HFFc6 (cell line): ENCODE data around the gene ATP6AP1. TPM values are rescaled to one million over a fixed set of nuclear protein-coding genes. Genes with fewer than 3 reads are reported as not detected.

Experiments
- DNase-seq: peaks from one replicate; pipeline ENCODE4 v3.0.0-alpha.2; 2018
- H3K27ac Mint-ChIP-seq: 2 replicates; pipeline ENCODE4 v1.8.0; 2020; ENCODE audit warnings: mild to moderate bottlenecking, mixed read lengths
- H3K27me3 Mint-ChIP-seq: 2 replicates; pipeline ENCODE4 v1.8.0; 2021; ENCODE audit warnings: mild to moderate bottlenecking, moderate library complexity, mixed read lengths; ENCODE audit not compliant: insufficient read depth
- H3K36me3 Mint-ChIP-seq: 2 replicates; pipeline ENCODE4 v1.8.0; 2021; ENCODE audit warnings: low read depth, mixed read lengths
- H3K4me1 Mint-ChIP-seq: 2 replicates; pipeline ENCODE4 v1.8.0; 2020; ENCODE audit warnings: low read depth, mixed read lengths
- H3K4me3 Mint-ChIP-seq: 2 replicates; pipeline ENCODE4 v1.8.0; 2020; ENCODE audit warnings: mild to moderate bottlenecking, moderate library complexity, mixed read lengths
- H3K9me3 Mint-ChIP-seq: 2 replicates; pipeline ENCODE4 v1.8.0; 2020; ENCODE audit warnings: mild to moderate bottlenecking, mixed read lengths
- CTCF ChIP-seq: fragments of 200-600 bp; sonication (generic); IDR thresholded peaks from 2 replicates; pipeline ENCODE4 v1.5.0; 2021; ENCODE audit warnings: antibody characterized with exemption, mild to moderate bottlenecking
- microRNA-seq: library from miRNA; unstranded; fragments of <30 nt; microRNA quantifications from one replicate; pipeline ENCODE4, GENCODE V29; 2019
- total RNA-seq, 6 experiments: library from RNA; stranded (reverse); fragmentation: NEBNext Ultra II Directional; extraction: Animal tissue kit (Norgen Biotek cat#: 25700); gene quantifications; 2 replicates in 1 of 6; 3 replicates in 5 of 6; pipeline ENCODE4 v1.2.3, GENCODE V29; 2021

ATP6AP1 gene
- total RNA-seq, 6 experiments from 2014 or later, result 107 to 154 (median 123) TPM

GRCh38 chrX:154486052-154486395 is 57.5 kb downstream of the ATP6AP1 start:
- H3K9me3 Mint-ChIP-seq, result no peaks in the 10 kb centered on the region
- no peak for TF ChIP-seq CTCF
- peak overlapping the region; percentile 26 for H3K4me3 Mint-ChIP-seq
- DNase-seq, result no peak
- no peaks in the 10 kb centered on the region for H3K27me3 Mint-ChIP-seq
- H3K27ac Mint-ChIP-seq, result no peak overlapping the region
- peaks cover 12% of the 10 kb centered on the region for H3K4me1 Mint-ChIP-seq
- no peaks in the 10 kb centered on the region; the same call in 1 of the 2 replicates for H3K36me3 Mint-ChIP-seq

Small RNA genes lying within 50 kb of the gene (microRNA-seq; reads per million reads assigned to microRNA genes)
- gene MIR6858, result 114 reads per million, percentile 51 among the genes with 10 or more reads in this experiment

Other genes starting within 250 kb of the ATP6AP1 start
- not detected for gene OPN1MW, start 246.1 kb upstream of the ATP6AP1 start, total RNA-seq
- gene OPN1MW2, start 208.9 kb upstream of the ATP6AP1 start, total RNA-seq, result not detected
- not detected for gene OPN1MW3, start 171.1 kb upstream of the ATP6AP1 start, total RNA-seq
- not detected for gene TEX28, start 133.6 kb upstream of the ATP6AP1 start, total RNA-seq
- not detected for gene TKTL1, start 132.9 kb upstream of the ATP6AP1 start, total RNA-seq
- gene FLNA, start 54.0 kb upstream of the ATP6AP1 start, total RNA-seq, result 1,000 to 10,000 TPM; 2,260 to 2,886 (median 2,666) TPM
- 100 to 1,000 TPM in 4 of 6 experiments, 10 to 100 TPM in 2; 84.8 to 119 (median 108) TPM for gene EMD, start 49.4 kb upstream of the ATP6AP1 start, total RNA-seq
- 1,000 to 10,000 TPM; 1,764 to 1,978 (median 1,934) TPM for gene RPL10, start 30.3 kb upstream of the ATP6AP1 start, total RNA-seq
- 10 to 100 TPM; 74.8 to 96.3 (median 87.4) TPM for gene DNASE1L1, start 19.4 kb upstream of the ATP6AP1 start, total RNA-seq
- gene TAFAZZIN, start 17.1 kb upstream of the ATP6AP1 start, total RNA-seq, result 10 to 100 TPM; 13.0 to 17.3 (median 15.1) TPM
- gene GDI1, start 8.5 kb downstream of the ATP6AP1 start, total RNA-seq, result 100 to 1,000 TPM; 144 to 154 (median 147) TPM
- gene FAM50A, start 15.5 kb downstream of the ATP6AP1 start, total RNA-seq, result 100 to 1,000 TPM in 1 of 6 experiments, 10 to 100 TPM in 5; 77.3 to 103 (median 86.9) TPM
- gene PLXNA3, start 29.6 kb downstream of the ATP6AP1 start, total RNA-seq, result 10 to 100 TPM; 66.2 to 98.7 (median 79.8) TPM
- gene LAGE3, start 50.6 kb downstream of the ATP6AP1 start, total RNA-seq, result 10 to 100 TPM; 13.8 to 18.3 (median 17.4) TPM
- gene UBL4A, start 57.9 kb downstream of the ATP6AP1 start, total RNA-seq, result 10 to 100 TPM; 26.7 to 31.6 (median 29.7) TPM
- 10 to 100 TPM; 34.6 to 46.5 (median 37.7) TPM for gene SLC10A3, start 62.0 kb downstream of the ATP6AP1 start, total RNA-seq
- 10 to 100 TPM; 56.9 to 67.8 (median 59.4) TPM for gene FAM3A, start 87.6 kb downstream of the ATP6AP1 start, total RNA-seq
- gene G6PD, start 118.2 kb downstream of the ATP6AP1 start, total RNA-seq, result 100 to 1,000 TPM; 119 to 226 (median 192) TPM
- 10 to 100 TPM; 32.5 to 38.9 (median 37.5) TPM for gene IKBKG, start 118.9 kb downstream of the ATP6AP1 start, total RNA-seq
- not detected for gene CTAG1A, start 156.5 kb downstream of the ATP6AP1 start, total RNA-seq
- gene CTAG1B, start 190.6 kb downstream of the ATP6AP1 start, total RNA-seq, result not detected
- not detected for gene CTAG2, start 224.9 kb downstream of the ATP6AP1 start, total RNA-seq